ENCODE results near the gene ZNF566.
"Not testable (repeated sequence)": the region's sequence is repeated elsewhere in the genome, so short reads cannot be mapped to it uniquely, and the experiment has no call there.

ZNF566 gene

GRCh38 chr19:36489118-36489919, at the start of gene ZNF566:
Gene ZNF566 (minus strand): TSS chr19:36489561. CDS start chr19:36476557, 13,004 bp downstream.
- Mint-ChIP-seq H3K4me1 (peaks cover 29% of the 10 kb centered on the region), H3K9me3 (peaks cover 11 to 30% of the 10 kb centered on the region in 2 donors), H3K27ac (peak within 1 kb of the TSS; percentile 100), H3K4me3 (peak within 1 kb of the TSS; percentile 98 to 99), H3K27me3 (no peaks in the 10 kb centered on the region)
- DNase-seq (peak; percentile 96 to 98), ATAC-seq (peak; percentile 95)

- Mint-ChIP-seq H3K27ac (peak overlapping the region; percentile 98 to 100), H3K4me1 (peaks cover 22% of the 10 kb centered on the region), H3K9me3 (peaks cover 22 to 40% of the 10 kb centered on the region in 2 donors), H3K27me3 (no peaks in the 10 kb centered on the region), H3K4me3 (peak overlapping the region; percentile 95 to 100)
- DNase-seq (peak; percentile 25 to 56), ATAC-seq (peak; percentile 59)
Measured at GRCh38 chr19:36528921-36529518, 39.7 kb upstream of the ZNF566 start.

- Mint-ChIP-seq H3K4me3 (peak within 1 kb of the TSS; percentile 95 to 100), H3K9me3 (peaks cover 23 to 42% of the 10 kb centered on the region in 2 donors), H3K27ac (peak within 1 kb of the TSS; percentile 98 to 100)
Measured at GRCh38 chr19:36528194-36528920, 39.0 kb upstream of the ZNF566 start, which contains the start of gene ZNF260. Gene ZNF260 (minus strand): TSS chr19:36528271. CDS start chr19:36515238, 13,033 bp downstream.

GRCh38 chr19:36527873-36528193, 38.5 kb upstream of the ZNF566 start:
- H3K9me3 Mint-ChIP-seq: peaks cover 26 to 42% of the 10 kb centered on the region in 2 donors
- ATAC-seq (no peak), DNase-seq (no peak)
- peak overlapping the region; percentile 95 to 100 for H3K4me3 Mint-ChIP-seq
- peaks cover 22% of the 10 kb centered on the region for H3K4me1 Mint-ChIP-seq
- no peaks in the 10 kb centered on the region for H3K27me3 Mint-ChIP-seq
- peak overlapping the region; percentile 98 to 100 for H3K27ac Mint-ChIP-seq

More at GRCh38 chr19:36528194-36528920, 39.0 kb upstream of the ZNF566 start, which contains the start of gene ZNF260:
- no peaks in the 10 kb centered on the region for H3K27me3 Mint-ChIP-seq
- DNase-seq (peak; percentile 91 to 95), ATAC-seq (peak; percentile 94)
- H3K4me1 Mint-ChIP-seq: peaks cover 22% of the 10 kb centered on the region

- Mint-ChIP-seq H3K9me3 (peaks cover 28 to 42% of the 10 kb centered on the region in 2 donors), H3K27ac (peak overlapping the region; percentile 98 to 100), H3K4me1 (peaks cover 22% of the 10 kb centered on the region), H3K27me3 (no peaks in the 10 kb centered on the region), H3K4me3 (peak overlapping the region; percentile 95 to 100)
- ATAC-seq (no peak), DNase-seq (no peak)
Measured at GRCh38 chr19:36527341-36527740, 38.0 kb upstream of the ZNF566 start.

GRCh38 chr19:36526581-36526980, 37.2 kb upstream of the ZNF566 start:
- Mint-ChIP-seq H3K9me3 (peaks cover 28 to 42% of the 10 kb centered on the region in 2 donors), H3K4me1 (peaks cover 22% of the 10 kb centered on the region), H3K4me3 (peak overlapping the region; percentile 46 to 100), H3K27ac (peak overlapping the region in 1 of 2 donors; percentile 78), H3K27me3 (no peaks in the 10 kb centered on the region)
- DNase-seq (no peak), ATAC-seq (no peak)

GRCh38 chr19:36524617-36525016, 35.3 kb upstream of the ZNF566 start:
- Mint-ChIP-seq H3K4me3 (no peak overlapping the region), H3K9me3 (peaks cover 28 to 42% of the 10 kb centered on the region in 2 donors), H3K4me1 (peaks cover 22% of the 10 kb centered on the region), H3K27ac (peak overlapping the region in 1 of 2 donors; percentile 55), H3K27me3 (no peaks in the 10 kb centered on the region)
- ATAC-seq (no peak), DNase-seq (no peak)

- ATAC-seq (no peak), DNase-seq (no peak)
- no peak overlapping the region for H3K4me3 Mint-ChIP-seq
- H3K4me1 Mint-ChIP-seq: no peaks in the 10 kb centered on the region
- peaks cover 37 to 41% of the 10 kb centered on the region in 2 donors for H3K9me3 Mint-ChIP-seq
- H3K27me3 Mint-ChIP-seq: no peaks in the 10 kb centered on the region
- no peak overlapping the region for H3K27ac Mint-ChIP-seq
Measured at GRCh38 chr19:36514012-36514612, 24.8 kb upstream of the ZNF566 start.

GRCh38 chr19:36508325-36508724, 19.0 kb upstream of the ZNF566 start:
- Mint-ChIP-seq H3K4me1 (no peaks in the 10 kb centered on the region), H3K27ac (no peak overlapping the region), H3K27me3 (no peaks in the 10 kb centered on the region), H3K9me3 (peaks cover 9 to 15% of the 10 kb centered on the region in 2 donors), H3K4me3 (no peak overlapping the region)
- DNase-seq (no peak), ATAC-seq (no peak)

- Mint-ChIP-seq H3K27ac (no peak overlapping the region), H3K27me3 (no peaks in the 10 kb centered on the region), H3K4me3 (no peak overlapping the region), H3K9me3 (peaks cover 28 to 38% of the 10 kb centered on the region in 2 donors), H3K4me1 (no peaks in the 10 kb centered on the region)
- no peak for ATAC-seq
- DNase-seq: no peak
Measured at GRCh38 chr19:36501973-36502372, 12.6 kb upstream of the ZNF566 start.

GRCh38 chr19:36497001-36497400, 7.6 kb upstream of the ZNF566 start:
- Mint-ChIP-seq H3K4me3 (no peak overlapping the region), H3K27ac (no peak overlapping the region), H3K27me3 (no peaks in the 10 kb centered on the region), H3K9me3 (peaks cover 29 to 37% of the 10 kb centered on the region in 2 donors), H3K4me1 (no peaks in the 10 kb centered on the region)
- DNase-seq: no peak
- ATAC-seq: no peak

GRCh38 chr19:36492689-36493453, 3.5 kb upstream of the ZNF566 start:
- Mint-ChIP-seq H3K9me3 (peaks cover 21 to 37% of the 10 kb centered on the region in 2 donors), H3K4me1 (peaks cover 19% of the 10 kb centered on the region)
- H3K27me3 Mint-ChIP-seq, ATAC-seq, H3K27ac Mint-ChIP-seq, H3K4me3 Mint-ChIP-seq: not testable (repeated sequence)
- peak; percentile 12 to 30 for DNase-seq

GRCh38 chr19:36490846-36491245, 1.5 kb upstream of the ZNF566 start:
- H3K9me3 Mint-ChIP-seq: peaks cover 11 to 30% of the 10 kb centered on the region in 2 donors
- DNase-seq, ATAC-seq, H3K27me3 Mint-ChIP-seq: not testable (repeated sequence)
- peaks cover 29% of the 10 kb centered on the region for H3K4me1 Mint-ChIP-seq
- peak overlapping the region; percentile 98 to 99 for H3K4me3 Mint-ChIP-seq
- H3K27ac Mint-ChIP-seq: peak overlapping the region in 1 of 2 donors; percentile 63

- peak overlapping the region; percentile 98 to 99 for H3K4me3 Mint-ChIP-seq
- peak overlapping the region; percentile 100 for H3K27ac Mint-ChIP-seq
- DNase-seq (peak in 1 of 2 donors; percentile 82), ATAC-seq (peak; percentile 68)
- no peaks in the 10 kb centered on the region for H3K27me3 Mint-ChIP-seq
- peaks cover 29% of the 10 kb centered on the region for H3K4me1 Mint-ChIP-seq
- peaks cover 11 to 30% of the 10 kb centered on the region in 2 donors for H3K9me3 Mint-ChIP-seq
Measured at GRCh38 chr19:36489920-36490415, 607 bp upstream of the ZNF566 start.
